ENCODE results near the gene RNF167. TPM values are rescaled to one million over a fixed set of nuclear protein-coding genes. Genes with fewer than 3 reads are reported as not detected.
A peak's percentile ranks its signal among the peaks of the same experiment; 100 is the strongest.

RNF167 gene
- total and polyA plus RNA-seq, 2 of the 13 experiments (the other 11 are each of a cell fraction or from before 2014, with no cell fraction given), result 44.1 to 45.4 TPM

DNA sequence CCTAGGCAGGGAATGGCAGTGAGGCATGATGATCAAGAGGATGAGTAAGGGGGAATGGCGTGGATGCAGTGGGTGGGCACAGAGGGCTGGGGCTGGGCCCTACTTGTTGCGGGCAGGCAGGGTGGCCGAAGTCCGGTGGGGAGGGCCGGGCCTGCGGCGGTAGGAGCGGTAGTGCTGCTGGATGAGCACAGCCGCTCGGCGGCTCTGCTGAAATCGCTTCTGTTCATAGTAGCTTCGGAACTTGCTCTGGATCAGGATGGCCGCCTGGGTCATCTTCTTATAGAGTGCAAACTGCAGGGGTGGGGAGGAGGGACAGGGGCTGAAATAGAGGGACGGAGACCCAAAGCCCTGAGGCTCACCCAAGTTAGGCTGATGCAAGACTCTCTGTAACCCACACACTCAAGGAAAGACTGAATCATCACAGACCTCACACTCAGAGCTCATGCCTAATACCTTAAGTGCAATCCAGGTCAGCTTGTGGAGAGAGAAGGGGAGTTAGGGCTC is 29.0 kb downstream of the RNF167 start:
- FAIRE-seq, result no peak
- H2AFZ ChIP-seq (ENCODE audit: low read length), result no peak overlapping the region
- TF ChIP-seq DPF2 (CRISPR knock-in tag; IDR thresholded peaks at IDR 0.05; ENCODE audit: borderline replicate concordance, low read depth) (no peak), MYNN (CRISPR knock-in tag; IDR thresholded peaks at IDR 0.05; ENCODE audit: low read depth) (0 out of 2 replicates have a peak, but pooled peaks have one; percentile 47), ZFY (CRISPR knock-in tag; IDR thresholded peaks at IDR 0.05) (peak; percentile 31; the same call in 1 of the 2 replicates), HNF4A (CRISPR knock-in tag; IDR thresholded peaks at IDR 0.05) (peak; percentile 12; the same call in 1 of the 2 replicates), ATF7-NPFF (CRISPR knock-in tag; IDR thresholded peaks at IDR 0.05; ENCODE audit: low read depth) (no peak), ELF1 (CRISPR knock-in tag; IDR thresholded peaks at IDR 0.05) (peak; percentile 2; the same call in 1 of the 2 replicates), ZKSCAN5 (CRISPR knock-in tag; IDR thresholded peaks at IDR 0.05) (no peak), POLR2G (IDR thresholded peaks at IDR 0.05; ENCODE audit: low read depth, low read length) (peak; percentile 37; the same call in 1 of the 2 replicates), ZFX (CRISPR knock-in tag; IDR thresholded peaks at IDR 0.05; ENCODE audit: low read depth) (peak; percentile 40; the same call in 1 of the 2 replicates), THAP11 (CRISPR knock-in tag; IDR thresholded peaks at IDR 0.05) (0 out of 2 replicates have a peak, but pooled peaks have one; percentile 3), ZNF34 (CRISPR knock-in tag; IDR thresholded peaks at IDR 0.05; ENCODE audit: borderline replicate concordance) (no peak), ZNF329 (CRISPR knock-in tag; IDR thresholded peaks at IDR 0.05; ENCODE audit: low read depth) (no peak), CBX2 (IDR thresholded peaks at IDR 0.05; ENCODE audit: low read depth, low read length) (no peak), CBX2 (CRISPR knock-in tag; IDR thresholded peaks at IDR 0.05; ENCODE audit: low read depth) (0 out of 2 replicates have a peak, but pooled peaks have one; percentile 17), EP300 (IDR thresholded peaks at IDR 0.05; ENCODE audit: low read depth in 2 of 2, low read length in 2 of 2) (peak in 1 of 2 experiments; percentile 14; a peak in 1 of 4 replicates), EP300 (CRISPR knock-in tag; IDR thresholded peaks at IDR 0.05; ENCODE audit: borderline replicate concordance) (no peak), CEBPG (CRISPR knock-in tag; IDR thresholded peaks at IDR 0.05) (peak; percentile 54; the same call in 1 of the 2 replicates), ZNF737 (CRISPR knock-in tag; IDR thresholded peaks at IDR 0.05; ENCODE audit: borderline replicate concordance) (no peak), ZNF556 (CRISPR knock-in tag; IDR thresholded peaks at IDR 0.05; ENCODE audit: borderline replicate concordance) (0 out of 2 replicates have a peak, but pooled peaks have one; percentile 11), ELF3 (CRISPR knock-in tag; IDR thresholded peaks at IDR 0.05) (no peak), REXO4 (CRISPR knock-in tag; IDR thresholded peaks at IDR 0.05; ENCODE audit: borderline replicate concordance) (no peak), ZSCAN29 (CRISPR knock-in tag; conservative IDR thresholded peaks at IDR 0.05) (no peak)
- TF ChIP-seq, protein P1, sequence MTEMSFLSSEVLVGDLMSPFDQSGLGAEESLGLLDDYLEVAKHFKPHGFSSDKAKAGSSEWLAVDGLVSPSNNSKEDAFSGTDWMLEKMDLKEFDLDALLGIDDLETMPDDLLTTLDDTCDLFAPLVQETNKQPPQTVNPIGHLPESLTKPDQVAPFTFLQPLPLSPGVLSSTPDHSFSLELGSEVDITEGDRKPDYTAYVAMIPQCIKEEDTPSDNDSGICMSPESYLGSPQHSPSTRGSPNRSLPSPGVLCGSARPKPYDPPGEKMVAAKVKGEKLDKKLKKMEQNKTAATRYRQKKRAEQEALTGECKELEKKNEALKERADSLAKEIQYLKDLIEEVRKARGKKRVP (CRISPR knock-in tag; IDR thresholded peaks at IDR 0.05), result peak in 1 of 2 experiments; percentile 90; a peak in 2 of 4 replicates
- TF ChIP-seq, protein P2, sequence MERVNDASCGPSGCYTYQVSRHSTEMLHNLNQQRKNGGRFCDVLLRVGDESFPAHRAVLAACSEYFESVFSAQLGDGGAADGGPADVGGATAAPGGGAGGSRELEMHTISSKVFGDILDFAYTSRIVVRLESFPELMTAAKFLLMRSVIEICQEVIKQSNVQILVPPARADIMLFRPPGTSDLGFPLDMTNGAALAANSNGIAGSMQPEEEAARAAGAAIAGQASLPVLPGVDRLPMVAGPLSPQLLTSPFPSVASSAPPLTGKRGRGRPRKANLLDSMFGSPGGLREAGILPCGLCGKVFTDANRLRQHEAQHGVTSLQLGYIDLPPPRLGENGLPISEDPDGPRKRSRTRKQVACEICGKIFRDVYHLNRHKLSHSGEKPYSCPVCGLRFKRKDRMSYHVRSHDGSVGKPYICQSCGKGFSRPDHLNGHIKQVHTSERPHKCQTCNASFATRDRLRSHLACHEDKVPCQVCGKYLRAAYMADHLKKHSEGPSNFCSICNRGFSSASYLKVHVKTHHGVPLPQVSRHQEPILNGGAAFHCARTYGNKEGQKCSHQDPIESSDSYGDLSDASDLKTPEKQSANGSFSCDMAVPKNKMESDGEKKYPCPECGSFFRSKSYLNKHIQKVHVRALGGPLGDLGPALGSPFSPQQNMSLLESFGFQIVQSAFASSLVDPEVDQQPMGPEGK (CRISPR knock-in tag; IDR thresholded peaks at IDR 0.05), result peak; percentile 39; the same call in 1 of the 2 replicates

More for the DNA sequence above, 29.0 kb downstream of the RNF167 start:
- Histone ChIP-seq H3K4me3 (replicated peaks in 1 of 3; ENCODE audit: insufficient read depth in 1 of 3, low read depth in 2 of 3, low read length in 3 of 3) (peak overlapping the region; percentile 72 to 88 (median 77)), H3K4me1 (ENCODE audit: insufficient read depth, low read length) (peaks cover 31% of the 10 kb centered on the region), H3K9me3 (ENCODE audit: low read length) (no peaks in the 10 kb centered on the region), H3K9ac (ENCODE audit: insufficient read depth, low read depth, low read length) (peak overlapping the region; percentile 91), H3K27me3 (ENCODE audit: control insufficient read depth in 1 of 2, insufficient read depth in 2 of 2, low read length in 2 of 2) (no peaks in the 10 kb centered on the region; a peak in 1 of 5 replicates), H4K20me1 (ENCODE audit: insufficient read depth, low read length) (no peaks in the 10 kb centered on the region), H3K4me2 (ENCODE audit: low read depth, low read length) (peak overlapping the region; percentile 82), H3K27ac (ENCODE audit: extremely low read length, insufficient read depth, low read length) (peak overlapping the region; percentile 92), H3K36me3 (replicated peaks in 1 of 2; ENCODE audit: control insufficient read depth in 1 of 2, insufficient read depth in 2 of 2, low read length in 2 of 2) (peaks cover 0 to 13% of the 10 kb centered on the region in 2 experiments; a peak in 3 of 5 replicates), H3K79me2 (ENCODE audit: insufficient read depth, low read length) (peaks cover 27% of the 10 kb centered on the region)
- ATAC-seq (no peak), DNase-seq (ENCODE audit: low spot score) (no peak)
- no TSS peak for BruUV-seq (replicated peaks)
- intact Hi-C loops (cut with micrococcal nuclease; ENCODE audit: unreplicated experiment), result loop anchor here (5.0 to 10.0 kb wide), 2 partner anchors 62 to 254 kb away; partner anchors contain the start of gene ARRB2
- in situ Hi-C loops (cut with HindIII; ENCODE audit: extremely low pct_ligation_motif_present, low pct_unique_long_range_greater_than_20kb), result no loop called here
- POLR2A ChIA-PET, result interaction anchor here (0.6 to 10.5 kb wide), 15 partner anchors 11 to 402 kb away, joined by 3 to 273 read pairs (median 19); partner anchors contain the start of genes CAMTA2, ENO3, INCA1 and KIF1C
- CTCF ChIA-PET (ENCODE audit: low intra/inter-chr PET ratio, low total read pairs), result no interaction called here
- WGBS (ENCODE audit: low lambda C conversion rate), result 0% methylated on average over 7 of the region's 15 CpGs

Data from HepG2 (cell line).